K562 (cell line): Measurements from ENCODE around the gene PPP1R14B. TPM values are rescaled to one million over a fixed set of nuclear protein-coding genes. Genes with fewer than 3 reads are reported as not detected.

ENCODE experiments used
- ATAC-seq: fragments of 200-7000 bp; cut with Tn5 transposase; 3 replicates; pipeline ENCODE4 v1.9.1; 2020; ENCODE audit warnings: moderate library complexity
- BruUV-seq: library from RNA; stranded (reverse); fragments of 400-500 nt; replicated peaks from 2 replicates; lab custom pipeline; 2021; lab: Mats Ljungman, UMichigan
- CTCF ChIA-PET: fragments of 300-600 bp; formaldehyde crosslinking; extraction: SDS; loops from one replicate; lab custom pipeline; 2021; ENCODE audit warnings: low intra/inter-chr PET ratio; lab: Yijun Ruan, JAX
- POLR2A ChIA-PET: fragments of 300-600, 350-650 bp; sonication (Branson Sonifier 250); formaldehyde crosslinking; extraction: SDS; loops from one replicate; lab custom pipeline; 2021; ENCODE audit warnings: antibody characterized with exemption, inconsistent platforms; lab: Yijun Ruan, JAX
- DNase-seq, 4 experiments: peaks; one replicate each; pipeline versions ENCODE4 v3.0.0 to v3.0.0-alpha.2; 2011 to 2018; ENCODE audit warnings: low spot score in 3 of 4, mixed read lengths in 3 of 4; ENCODE audit errors: extremely low read depth in 1 of 4
- FAIRE-seq: peaks from 2 replicates; lab custom pipeline; 2011; peaks lifted over from hg19 to GRCh38; lab: Jason Lieb, UNC
- H2AFZ ChIP-seq: 2 replicates; pipeline ENCODE4 v1.6.0; 2011; ENCODE audit warnings: low read depth, low read length, control low read depth, inconsistent platforms
- H3K27ac ChIP-seq: fragments of 200-600 bp; 3 replicates; pipeline ENCODE4 v1.8.0; 2011; ENCODE audit warnings: low read depth, mild to moderate bottlenecking, control low read depth, inconsistent platforms, low read length, moderate library complexity, mixed read lengths; ENCODE audit errors: extremely low read depth
- H3K27me3 ChIP-seq, 2 experiments: fragments of 300-600 bp in 1 of 2; 2 replicates in 1 of 2; 3 replicates in 1 of 2; pipeline versions ENCODE4 v1.6.0 to v1.8.0; 2011; ENCODE audit warnings: inconsistent platforms in 2 of 2, low read length in 2 of 2, mild to moderate bottlenecking in 1 of 2, mixed read lengths in 1 of 2, moderate library complexity in 1 of 2; ENCODE audit not compliant: control insufficient read depth in 2 of 2, insufficient read depth in 2 of 2
- H3K36me3 ChIP-seq: fragments of 300-600 bp; 3 replicates; pipeline ENCODE4 v1.8.0; 2011; ENCODE audit warnings: mild to moderate bottlenecking, low read length, inconsistent platforms; ENCODE audit not compliant: control insufficient read depth, insufficient read depth
- H3K4me1 ChIP-seq, 2 experiments: fragments of 200-600 bp in 1 of 2; replicated peaks in 1 of 2; 2 replicates in 1 of 2; 3 replicates in 1 of 2; pipeline versions ENCODE4 v1.5.1 to v1.8.0; 2011; ENCODE audit warnings: inconsistent platforms in 2 of 2, low read length in 2 of 2, mild to moderate bottlenecking in 1 of 2, mixed read lengths in 1 of 2, moderate library complexity in 1 of 2; ENCODE audit not compliant: control insufficient read depth in 2 of 2, insufficient read depth in 2 of 2
- H3K4me2 ChIP-seq: 2 replicates; pipeline ENCODE4 v1.6.1; 2011; ENCODE audit warnings: low read length, control low read depth, inconsistent platforms, mixed read lengths; ENCODE audit not compliant: insufficient read depth
- H3K4me3 ChIP-seq: fragments of 200-600 bp; sonication (generic), shearing (Covaris generic); 2 replicates; pipeline ENCODE4 v1.5.1; 2016; ENCODE audit warnings: control low read depth, inconsistent platforms
- H3K79me2 ChIP-seq: fragments of 200-600 bp; 3 replicates; pipeline ENCODE4 v1.8.0; 2011; ENCODE audit warnings: low read length, inconsistent platforms; ENCODE audit not compliant: control insufficient read depth, insufficient read depth
- H3K9ac ChIP-seq, 2 experiments: 2 replicates each; pipeline versions ENCODE4 v1.6.0 to v1.6.1; 2011; ENCODE audit warnings: low read depth in 2 of 2, low read length in 2 of 2, control low read depth in 1 of 2, inconsistent platforms in 1 of 2, mild to moderate bottlenecking in 1 of 2, mixed read lengths in 1 of 2; ENCODE audit not compliant: insufficient read depth in 1 of 2
- H3K9me1 ChIP-seq: one replicate; pipeline ENCODE4 v1.6.0; 2011; ENCODE audit warnings: inconsistent platforms, mild to moderate bottlenecking, low read length, moderate library complexity; ENCODE audit not compliant: control insufficient read depth, insufficient read depth
- H3K9me3 ChIP-seq: replicated peaks from 2 replicates; pipeline ENCODE4 v1.5.1; 2011; ENCODE audit warnings: low read depth, low read length, inconsistent platforms; ENCODE audit not compliant: control insufficient read depth, insufficient read depth
- H4K20me1 ChIP-seq: replicated peaks from 2 replicates; pipeline ENCODE4 v1.6.1; 2011; ENCODE audit warnings: low read length, inconsistent platforms, mixed read lengths; ENCODE audit not compliant: control insufficient read depth, insufficient read depth
- DIDO1 ChIP-seq: fragments of 450-650 bp; IDR thresholded peaks from 2 replicates; pipeline ENCODE4 v1.6.1; 2016; ENCODE audit warnings: low read depth, missing biosample characterization, missing genetic modification characterization
- ETV6 ChIP-seq, 3 experiments: fragments of 150-350 bp in 1 of 3; sonication (generic) in 1 of 3; formaldehyde crosslinking in 1 of 3; IDR thresholded peaks; 2 replicates each; pipeline versions ENCODE4 v1.6.1 to v1.8.0; 2014 to 2022; ENCODE audit warnings: borderline replicate concordance in 2 of 3, low read depth in 2 of 3, antibody characterized with exemption in 1 of 3, low read length in 1 of 3, mild to moderate bottlenecking in 1 of 3, missing genetic modification reagents in 1 of 3
- POLR2G ChIP-seq: fragments of 200-400 bp; formaldehyde crosslinking; IDR thresholded peaks from 2 replicates; pipeline ENCODE4 v1.6.1; 2017; ENCODE audit warnings: low read depth, mild to moderate bottlenecking, antibody characterized with exemption, low read length, moderate library complexity
- RBFOX2 ChIP-seq: fragments of 200-400 bp; formaldehyde crosslinking; IDR thresholded peaks from 2 replicates; pipeline ENCODE4 v1.6.1; 2017; ENCODE audit warnings: low read depth, mild to moderate bottlenecking, low read length, moderate library complexity
- SIN3A ChIP-seq, 2 experiments: fragments of 150-350 bp in 1 of 2; IDR thresholded peaks; 2 replicates each; pipeline ENCODE4 v1.6.1; 2011 to 2016; ENCODE audit warnings: borderline replicate concordance in 2 of 2, low read depth in 2 of 2, low read length in 2 of 2, mild to moderate bottlenecking in 2 of 2, moderate library complexity in 2 of 2; ENCODE audit not compliant: control insufficient read depth in 1 of 2
- ZNF316 ChIP-seq: fragments of 450-650 bp; IDR thresholded peaks from 2 replicates; pipeline ENCODE4 v1.6.1; 2016
- WGBS: fragments of 100-300 bp; shearing (Covaris generic); methylation state at CpG from one replicate; pipeline ENCODE4 v1.1.6; 2016; ENCODE audit warnings: low coverage, mixed read lengths; ENCODE audit not compliant: insufficient coverage; ENCODE audit errors: missing lambda C conversion rate; 5-methylcytosine and 5-hydroxymethylcytosine counted together
- in situ Hi-C: fragments of 300-500 bp; cut with MboI; formaldehyde crosslinking; loops from 4 replicates; pipeline ENCODE4 v1.15.0; 2018; ENCODE audit warnings: inconsistent platforms, mixed read lengths
- intact Hi-C: fragments of 100-400 bp; cut with micrococcal nuclease; formaldehyde crosslinking; loops from 2 replicates; pipeline ENCODE4 v1.14.2; 2022
- polyA plus RNA-seq, 8 experiments: library from polyadenylated mRNA; depleted of rRNA in 4 of 8; stranded (reverse) in 5 of 8; unstranded in 3 of 8; fragments of >200 nt; fragmentation: Nextera tagmentation in 2 of 8; fragmentation: Illumina TruSeq in 1 of 8; extraction: Ambion mirVana in 2 of 8; extraction: Trizol in 1 of 8; gene quantifications; 2 replicates each; pipeline versions ENCODE4 v1.2.1 to v1.2.3, GENCODE V29; 2011 to 2014; ENCODE audit warnings: inconsistent platforms in 1 of 8, missing spikeins in 1 of 8
- total RNA-seq, 7 experiments: library from RNA; depleted of rRNA in 6 of 7; stranded (reverse); fragments of >200 nt in 6 of 7; fragmentation: Illumina TruSeq in 2 of 7; extraction: Trizol in 2 of 7; gene quantifications; 2 replicates each; pipeline versions ENCODE4 v1.2.1 to v1.2.3, GENCODE V29; 2011 to 2021; ENCODE audit warnings: low replicate concordance in 1 of 7

The PPP1R14B gene
- total and polyA plus RNA-seq, 9 of the 15 experiments (the other 6 are each of a cell fraction or from before 2014, with no cell fraction given), result 7.7 to 566 (median 212) TPM

GRCh38 chr11:64216879-64217278, 29.9 kb downstream of the PPP1R14B start:
- no peak for FAIRE-seq

GRCh38 chr11:64211181-64211872, 35.4 kb downstream of the PPP1R14B start:
- TF ChIP-seq POLR2G, result 0 out of 2 replicates have a peak, but pooled peaks have one; percentile 11
- 0 out of 2 replicates have a peak, but pooled peaks have one; percentile 45 for TF ChIP-seq RBFOX2
- TF ChIP-seq DIDO1, result no peak
- TF ChIP-seq ETV6 (IDR thresholded peaks at IDR 0.05; ENCODE audit: borderline replicate concordance in 1 of 2, low read depth in 2 of 2, low read length in 1 of 2), result no peak
- TF ChIP-seq ETV6 (CRISPR knock-in tag; IDR thresholded peaks at IDR 0.05; ENCODE audit: borderline replicate concordance), result no peak
- TF ChIP-seq, all 486 proteins: peak for 2
- in situ Hi-C loops, result no loop called here
- peak overlapping the region in 1 of 2 experiments; percentile 43; a peak in 1 of 4 replicates for H3K9ac ChIP-seq
- peaks cover 11 to 41% of the 10 kb centered on the region in 2 experiments for H3K4me1 ChIP-seq
- H3K9me1 ChIP-seq, result peaks cover 8% of the 10 kb centered on the region
- H3K9me3 ChIP-seq, result no peaks in the 10 kb centered on the region
- H3K36me3 ChIP-seq, result peaks cover 84% of the 10 kb centered on the region; the same call in 2 of the 3 replicates
- CTCF ChIA-PET, result no interaction called here
- H3K27me3 ChIP-seq, result no peaks in the 10 kb centered on the region
- no TSS peak for BruUV-seq
- 95% methylated on average over 16 of the region's 30 CpGs for whole genome bisulfite sequencing
- DNase-seq (no peak), FAIRE-seq (no peak), ATAC-seq (no peak)
- no peak overlapping the region for H3K4me3 ChIP-seq
- no peaks in the 10 kb centered on the region for H4K20me1 ChIP-seq
- no peak overlapping the region for H3K4me2 ChIP-seq
- no peak overlapping the region for H3K27ac ChIP-seq
- H3K79me2 ChIP-seq, result peaks cover 39% of the 10 kb centered on the region
- H2AFZ ChIP-seq, result no peak overlapping the region
- POLR2A ChIA-PET, result interaction anchor here (0.6 to 7.8 kb wide), 3 partner anchors 14 to 39 kb away, joined by 3 to 77 read pairs (median 4); partner anchors contain the start of genes NUDT22 and TRPT1
- intact Hi-C loops, result no loop called here

More at GRCh38 chr11:64216879-64217278, 29.9 kb downstream of the PPP1R14B start:
- H3K4me3 ChIP-seq, result no peak overlapping the region
- H3K27ac ChIP-seq, result no peak overlapping the region
- no TSS peak for BruUV-seq
- intact Hi-C loops, result no loop called here
- H4K20me1 ChIP-seq, result no peaks in the 10 kb centered on the region
- H3K9me1 ChIP-seq, result no peaks in the 10 kb centered on the region
- H3K27me3 ChIP-seq, result no peaks in the 10 kb centered on the region
- H3K9me3 ChIP-seq, result no peaks in the 10 kb centered on the region
- CTCF ChIA-PET, result no interaction called here
- peaks cover 83% of the 10 kb centered on the region for H3K36me3 ChIP-seq
- TF ChIP-seq SIN3A (IDR thresholded peaks at IDR 0.05; ENCODE audit: borderline replicate concordance in 2 of 2, control insufficient read depth in 1 of 2, low read depth in 2 of 2, low read length in 2 of 2) (no peak), RBFOX2 (0 out of 2 replicates have a peak, but pooled peaks have one; percentile 28), ZNF316 (no peak), POLR2G (peak; percentile 29; the same call in 1 of the 2 replicates)
- TF ChIP-seq, all 486 proteins: peak for 2
- Histone ChIP-seq H3K9ac (no peak overlapping the region), H3K79me2 (no peaks in the 10 kb centered on the region), H2AFZ (no peak overlapping the region), H3K4me2 (no peak overlapping the region), H3K4me1 (peaks cover 0 to 15% of the 10 kb centered on the region in 2 experiments; a peak in 2 of 5 replicates)
- no peak for ATAC-seq
- no peak for DNase-seq
- in situ Hi-C loops, result no loop called here
- 95% methylated on average over 6 of the region's 6 CpGs for WGBS
- POLR2A ChIA-PET, result interaction anchor here (1.1 to 7.0 kb wide), 4 partner anchors 10 to 101 kb away, joined by 3 to 57 read pairs (median 14); partner anchors contain the start of genes FERMT3, NUDT22, TRMT112 and TRPT1
